OCI-LY7 (cell line): ENCODE results near the gene DDHD1.
"Not testable (repeated sequence)": the region's sequence is repeated elsewhere in the genome, so short reads cannot be mapped to it uniquely, and the experiment has no call there.

Experiments used
- EZH2phosphoT487 ChIP-seq: fragments of 200-600 bp; sonication (generic); IDR thresholded peaks from 2 replicates; pipeline ENCODE4 v1.6.1; 2018; ENCODE audit warnings: low read depth, borderline replicate concordance, mild to moderate bottlenecking, mixed run types, antibody characterized with exemption, low read length, moderate library complexity, mixed read lengths
- TF ChIP-seq, protein P1 (sequence below): fragments of 200-600 bp; sonication (generic); conservative IDR thresholded peaks from 2 replicates; pipeline ENCODE4 v1.5.1; 2014; ENCODE audit warnings: mild to moderate bottlenecking, antibody characterized with exemption, low read length, moderate library complexity, mixed read lengths

DNA sequence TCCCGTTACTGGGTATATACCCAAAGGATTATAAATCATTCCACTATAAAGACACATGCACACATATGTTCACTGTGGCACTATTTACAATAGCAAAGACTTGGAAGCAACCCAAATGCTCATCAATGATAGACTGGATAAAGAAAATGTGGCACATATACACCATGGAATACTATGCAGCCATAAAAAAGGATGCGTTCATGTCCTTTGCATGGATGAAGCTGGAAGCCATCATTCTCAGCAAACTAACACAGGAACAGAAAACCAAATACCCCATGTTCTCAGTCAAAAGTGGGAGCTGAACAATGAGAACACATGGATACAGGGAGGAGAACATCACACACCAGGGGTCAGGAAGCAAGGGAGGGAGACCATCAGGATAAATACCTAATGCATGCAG is 31.7 kb downstream of the DDHD1 start:
- TF ChIP-seq, protein P1, sequence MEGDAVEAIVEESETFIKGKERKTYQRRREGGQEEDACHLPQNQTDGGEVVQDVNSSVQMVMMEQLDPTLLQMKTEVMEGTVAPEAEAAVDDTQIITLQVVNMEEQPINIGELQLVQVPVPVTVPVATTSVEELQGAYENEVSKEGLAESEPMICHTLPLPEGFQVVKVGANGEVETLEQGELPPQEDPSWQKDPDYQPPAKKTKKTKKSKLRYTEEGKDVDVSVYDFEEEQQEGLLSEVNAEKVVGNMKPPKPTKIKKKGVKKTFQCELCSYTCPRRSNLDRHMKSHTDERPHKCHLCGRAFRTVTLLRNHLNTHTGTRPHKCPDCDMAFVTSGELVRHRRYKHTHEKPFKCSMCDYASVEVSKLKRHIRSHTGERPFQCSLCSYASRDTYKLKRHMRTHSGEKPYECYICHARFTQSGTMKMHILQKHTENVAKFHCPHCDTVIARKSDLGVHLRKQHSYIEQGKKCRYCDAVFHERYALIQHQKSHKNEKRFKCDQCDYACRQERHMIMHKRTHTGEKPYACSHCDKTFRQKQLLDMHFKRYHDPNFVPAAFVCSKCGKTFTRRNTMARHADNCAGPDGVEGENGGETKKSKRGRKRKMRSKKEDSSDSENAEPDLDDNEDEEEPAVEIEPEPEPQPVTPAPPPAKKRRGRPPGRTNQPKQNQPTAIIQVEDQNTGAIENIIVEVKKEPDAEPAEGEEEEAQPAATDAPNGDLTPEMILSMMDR: not testable (repeated sequence)
- not testable (repeated sequence) for TF ChIP-seq EZH2phosphoT487
